CD4-positive, alpha-beta memory T cell (primary cell): ENCODE measurements around the gene PRKCQ. TPM values are rescaled to one million over a fixed set of nuclear protein-coding genes. Genes with fewer than 3 reads are reported as not detected.
A peak's percentile ranks its signal among the peaks of the same experiment; 100 is the strongest.

ENCODE experiments used
- CTCF ChIA-PET: fragments of 350-600 bp; sonication (Branson Sonifier 250); formaldehyde crosslinking; loops from one replicate; lab custom pipeline; 2021; ENCODE audit warnings: inconsistent platforms; ENCODE audit not compliant: partially characterized antibody; lab: Charles Lee
- POLR2A ChIA-PET: fragments of 350-600 bp; sonication (Branson Sonifier 250); formaldehyde crosslinking; loops from one replicate; lab custom pipeline; 2021; ENCODE audit not compliant: partially characterized antibody; lab: Charles Lee
- DNase-seq, 5 donors: peaks; one replicate each; pipeline versions ENCODE4 v3.0.0 to v3.0.0-alpha.2; 2020 to 2022; ENCODE audit warnings: mixed read lengths in 1 of 5
- H3K27ac ChIP-seq: one replicate; pipeline ENCODE4 v1.7.0; 2013; ENCODE audit warnings: low read depth, low read length
- H3K27me3 ChIP-seq: 2 replicates; pipeline ENCODE4 v1.7.0; 2013; ENCODE audit warnings: mild to moderate bottlenecking, low read length, moderate library complexity; ENCODE audit not compliant: insufficient read depth
- H3K36me3 ChIP-seq: 2 replicates; pipeline ENCODE4 v1.7.0; 2013; ENCODE audit warnings: mild to moderate bottlenecking, low read length, moderate library complexity; ENCODE audit not compliant: insufficient read depth
- H3K4me1 ChIP-seq: 2 replicates; pipeline ENCODE4 v1.7.0; 2013; ENCODE audit warnings: mild to moderate bottlenecking, low read length, moderate library complexity; ENCODE audit not compliant: insufficient read depth
- H3K4me3 ChIP-seq, 2 donors: one replicate each; pipeline ENCODE4 v1.7.0; 2013; ENCODE audit warnings: low read length in 2 of 2, mild to moderate bottlenecking in 1 of 2
- H3K9me3 ChIP-seq, 2 donors: one replicate each; pipeline ENCODE4 v1.7.0; 2013; ENCODE audit warnings: low read length in 2 of 2, control low read depth in 1 of 2; ENCODE audit not compliant: control insufficient read depth in 1 of 2
- H3K27ac Mint-ChIP-seq, 7 donors: one replicate each; pipeline ENCODE4 v1.8.0; 2020 to 2021; ENCODE audit warnings: mixed read lengths in 7 of 7, mild to moderate bottlenecking in 6 of 7, inconsistent platforms in 3 of 7, moderate library complexity in 3 of 7
- H3K27me3 Mint-ChIP-seq, 2 donors: one replicate each; pipeline ENCODE4 v1.8.0; 2020 to 2021; ENCODE audit warnings: mixed read lengths in 2 of 2
- H3K36me3 Mint-ChIP-seq, 2 donors: one replicate each; pipeline ENCODE4 v1.8.0; 2020 to 2021; ENCODE audit warnings: mixed read lengths in 2 of 2, inconsistent platforms in 1 of 2, mild to moderate bottlenecking in 1 of 2
- H3K4me1 Mint-ChIP-seq, 4 donors: one replicate each; pipeline ENCODE4 v1.8.0; 2020 to 2021; ENCODE audit warnings: mixed read lengths in 4 of 4, mild to moderate bottlenecking in 1 of 4
- H3K4me3 Mint-ChIP-seq, 8 donors: one replicate each; pipeline ENCODE4 v1.8.0; 2020 to 2021; ENCODE audit warnings: mixed read lengths in 8 of 8, mild to moderate bottlenecking in 7 of 8, moderate library complexity in 6 of 8, inconsistent platforms in 3 of 8
- H3K9me3 Mint-ChIP-seq, 8 donors: one replicate each; pipeline ENCODE4 v1.8.0; 2020 to 2021; ENCODE audit warnings: mixed read lengths in 8 of 8, mild to moderate bottlenecking in 5 of 8, inconsistent platforms in 3 of 8, moderate library complexity in 1 of 8
- intact Hi-C: fragments of 100-400 bp; cut with micrococcal nuclease; formaldehyde crosslinking; loops from one replicate; pipeline ENCODE4 v1.15.1; 2023
- polyA plus RNA-seq, 2 donors: library from polyadenylated mRNA; unstranded; fragments of 300-500 nt; fragmentation: Illumina TruSeq; gene quantifications; one replicate each; pipeline ENCODE4 v1.2.3, GENCODE V29; 2021
- total RNA-seq, 2 experiments: library from RNA; stranded (reverse); gene quantifications; one replicate each; pipeline ENCODE4 v1.2.3, GENCODE V29; 2021

PRKCQ gene
- total and polyA plus RNA-seq, 4 experiments from 2014 or later = 45.0 to 77.1 (median 71.0) TPM

DNA sequence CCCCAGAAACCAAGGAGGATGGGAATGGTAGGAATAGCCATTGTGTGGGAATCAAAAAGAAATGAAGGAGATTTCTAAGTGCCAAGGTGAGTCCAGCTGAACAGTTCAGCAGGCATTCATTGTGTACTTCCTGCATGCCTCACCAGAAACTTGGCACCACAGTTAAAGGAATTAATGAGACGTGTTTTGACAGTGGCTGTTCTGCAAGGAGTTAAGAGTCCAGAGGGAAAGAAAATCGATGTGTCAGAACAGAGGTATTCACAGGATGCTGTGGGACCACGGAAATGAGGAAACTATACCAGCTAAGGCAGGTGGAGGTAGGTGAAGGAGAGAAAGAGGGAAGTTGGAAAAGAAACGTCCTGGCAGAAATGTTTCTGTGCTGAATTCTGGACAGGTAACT is 78.1 kb downstream of the PRKCQ start:
- H3K9me3 ChIP-seq = no peaks in the 10 kb centered on the region
- CTCF ChIA-PET = interaction anchor here (0.8 to 2.1 kb wide), 4 partner anchors 26 to 299 kb away, joined by 3 to 6 read pairs (median 3); partner anchors contain the start of gene PFKFB3
- DNase-seq = no peak
- peak overlapping the region; percentile 55 to 90 (median 84) for H3K27ac Mint-ChIP-seq
- H3K36me3 Mint-ChIP-seq = peaks cover 44 to 56% of the 10 kb centered on the region in 2 donors
- no peak overlapping the region for H3K4me3 Mint-ChIP-seq
- no peak overlapping the region for H3K27ac ChIP-seq
- H3K4me1 ChIP-seq = peaks cover 63% of the 10 kb centered on the region
- no peaks in the 10 kb centered on the region for H3K27me3 Mint-ChIP-seq
- peaks cover 49 to 73% (median 64%) of the 10 kb centered on the region in 4 donors for H3K4me1 Mint-ChIP-seq
- H3K27me3 ChIP-seq = no peaks in the 10 kb centered on the region
- H3K36me3 ChIP-seq = peaks cover 30% of the 10 kb centered on the region
- peaks cover 0 to 5% (median 2%) of the 10 kb centered on the region in 8 donors for H3K9me3 Mint-ChIP-seq
- POLR2A ChIA-PET = interaction anchor here (0.6 kb wide), 2 partner anchors 27 to 142 kb away, joined by 3 read pairs; no protein-coding TSS in a partner anchor
- intact Hi-C loops = loop anchor here (2.0 kb wide), 1 partner anchor 17 kb away; no protein-coding TSS in a partner anchor
- H3K4me3 ChIP-seq = no peak overlapping the region

DNA sequence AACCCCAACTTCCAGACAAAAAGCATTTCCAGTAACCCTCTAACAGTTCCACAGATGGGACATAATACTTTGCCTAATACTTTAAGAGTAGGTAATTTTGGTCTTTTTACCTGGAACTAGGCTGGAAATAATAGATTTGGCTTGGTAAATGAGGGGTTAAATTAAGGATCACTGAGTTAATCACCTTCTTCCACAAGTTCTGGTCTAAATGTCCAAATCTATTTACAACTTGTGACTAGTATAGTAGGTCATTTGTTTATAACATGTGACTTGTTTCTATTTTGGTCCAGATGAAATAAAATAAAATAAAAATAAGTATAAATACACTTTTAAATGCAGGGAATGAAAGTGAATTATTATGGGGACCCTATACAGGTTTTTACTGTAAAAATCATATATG is 80.1 kb downstream of the PRKCQ start:
- Mint-ChIP-seq H3K9me3 (peaks cover 0 to 5% (median 2%) of the 10 kb centered on the region in 8 donors), H3K36me3 (peaks cover 44 to 51% of the 10 kb centered on the region in 2 donors), H3K4me3 (no peak overlapping the region), H3K4me1 (peaks cover 46 to 58% (median 55%) of the 10 kb centered on the region in 4 donors), H3K27me3 (no peaks in the 10 kb centered on the region), H3K27ac (peak overlapping the region in 5 of 7 donors; percentile 47 to 79 (median 66))
- POLR2A ChIA-PET = interaction anchor here (0.9 to 2.8 kb wide), 5 partner anchors 31 to 81 kb away, joined by 3 to 12 read pairs (median 4); partner anchors contain the start of gene PRKCQ
- CTCF ChIA-PET = interaction anchor here (1.0 to 2.1 kb wide), 4 partner anchors 20 to 170 kb away, joined by 3 to 6 read pairs (median 3); no protein-coding TSS in a partner anchor
- Histone ChIP-seq H3K36me3 (peaks cover 31% of the 10 kb centered on the region), H3K27ac (peak overlapping the region; percentile 38), H3K9me3 (no peaks in the 10 kb centered on the region), H3K4me3 (no peak overlapping the region), H3K4me1 (peaks cover 63% of the 10 kb centered on the region), H3K27me3 (no peaks in the 10 kb centered on the region)
- intact Hi-C loops = loop anchor here (2.0 kb wide), 2 partner anchors 13 to 43 kb away; no protein-coding TSS in a partner anchor
- no peak for DNase-seq

DNA sequence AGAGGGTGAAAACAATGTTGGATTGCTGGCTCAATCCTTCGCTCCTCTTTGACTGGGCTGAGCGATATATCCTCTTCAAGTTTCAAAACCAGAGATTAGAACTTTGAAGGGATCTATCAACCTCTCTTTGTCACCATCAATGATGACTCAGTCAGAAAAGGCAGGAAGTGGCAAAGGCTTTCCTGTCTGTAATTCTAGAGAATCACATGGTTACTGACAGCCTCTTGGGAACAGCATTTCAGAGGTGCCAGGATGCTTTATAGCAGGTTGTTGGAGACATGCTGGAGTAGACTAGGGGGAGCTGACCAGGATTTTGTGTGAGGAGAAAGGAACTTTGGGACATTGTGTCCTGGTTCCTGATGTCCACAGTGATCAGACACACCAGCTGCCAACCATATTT is 81.3 kb downstream of the PRKCQ start:
- H3K4me3 Mint-ChIP-seq = peak overlapping the region in 7 of 8 donors; percentile 39 to 87 (median 75)
- H3K27ac Mint-ChIP-seq = peak overlapping the region in 6 of 7 donors; percentile 91 to 96 (median 95)
- peak overlapping the region; percentile 59 for H3K27ac ChIP-seq
- no peaks in the 10 kb centered on the region for H3K27me3 ChIP-seq
- peak; percentile 62 to 83 (median 74) for DNase-seq
- CTCF ChIA-PET = interaction anchor here (0.9 to 2.5 kb wide), 6 partner anchors 19 to 103 kb away, joined by 3 to 9 read pairs (median 4); no protein-coding TSS in a partner anchor
- peaks cover 38 to 46% of the 10 kb centered on the region in 2 donors for H3K36me3 Mint-ChIP-seq
- H3K36me3 ChIP-seq = peaks cover 31% of the 10 kb centered on the region
- H3K9me3 Mint-ChIP-seq = peaks cover 0 to 4% (median 2%) of the 10 kb centered on the region in 8 donors
- H3K27me3 Mint-ChIP-seq = no peaks in the 10 kb centered on the region
- H3K4me3 ChIP-seq = peak overlapping the region in 1 of 2 donors; percentile 4
- intact Hi-C loops = loop anchor here (1.0 to 2.0 kb wide), 3 partner anchors 14 to 44 kb away; no protein-coding TSS in a partner anchor
- H3K9me3 ChIP-seq = no peaks in the 10 kb centered on the region
- peaks cover 40 to 49% (median 48%) of the 10 kb centered on the region in 4 donors for H3K4me1 Mint-ChIP-seq
- peaks cover 65% of the 10 kb centered on the region for H3K4me1 ChIP-seq
- POLR2A ChIA-PET = interaction anchor here (0.6 to 2.8 kb wide), 9 partner anchors 16 to 1895 kb away, joined by 3 to 14 read pairs (median 5); partner anchors contain the start of gene PRKCQ

DNA sequence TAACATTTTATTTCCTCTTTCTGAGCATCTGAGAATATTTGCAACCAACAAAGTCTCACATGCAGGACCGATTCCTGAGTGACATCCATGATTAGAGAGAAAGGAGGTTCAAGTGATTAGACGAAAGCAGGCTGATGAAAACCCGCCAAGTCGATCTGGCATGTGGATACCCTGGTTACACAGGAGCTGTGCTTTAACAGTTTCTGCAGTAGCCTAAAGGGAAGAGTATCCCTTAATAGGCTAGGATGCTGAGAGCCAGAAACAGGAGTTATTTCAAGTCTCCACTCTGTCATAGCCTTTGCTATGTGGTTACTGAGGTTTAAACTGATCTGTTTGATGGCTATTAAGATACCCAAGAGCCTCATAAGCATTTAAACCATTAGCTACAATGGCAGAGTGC is 82.5 kb downstream of the PRKCQ start:
- no peaks in the 10 kb centered on the region for H3K27me3 ChIP-seq
- H3K9me3 ChIP-seq = no peaks in the 10 kb centered on the region
- peak overlapping the region in 1 of 8 donors; percentile 75 for H3K4me3 Mint-ChIP-seq
- H3K27ac Mint-ChIP-seq = peak overlapping the region in 4 of 7 donors; percentile 77 to 96 (median 94)
- H3K27ac ChIP-seq = peak overlapping the region; percentile 59
- intact Hi-C loops = loop anchor here (1.0 to 2.0 kb wide), 3 partner anchors 15 to 45 kb away; no protein-coding TSS in a partner anchor
- H3K4me3 ChIP-seq = no peak overlapping the region
- H3K27me3 Mint-ChIP-seq = no peaks in the 10 kb centered on the region
- peaks cover 35 to 37% of the 10 kb centered on the region in 2 donors for H3K36me3 Mint-ChIP-seq
- peaks cover 0 to 4% (median under 1%) of the 10 kb centered on the region in 8 donors for H3K9me3 Mint-ChIP-seq
- POLR2A ChIA-PET = interaction anchor here (1.1 to 2.8 kb wide), 6 partner anchors 12 to 84 kb away, joined by 4 to 14 read pairs (median 10); partner anchors contain the start of gene PRKCQ
- H3K36me3 ChIP-seq = peaks cover 29% of the 10 kb centered on the region
- no peak for DNase-seq
- H3K4me1 ChIP-seq = peaks cover 68% of the 10 kb centered on the region
- H3K4me1 Mint-ChIP-seq = peaks cover 35 to 43% (median 38%) of the 10 kb centered on the region in 4 donors
- CTCF ChIA-PET = interaction anchor here (1.2 to 2.5 kb wide), 6 partner anchors 10 to 104 kb away, joined by 3 to 9 read pairs (median 4); no protein-coding TSS in a partner anchor

DNA sequence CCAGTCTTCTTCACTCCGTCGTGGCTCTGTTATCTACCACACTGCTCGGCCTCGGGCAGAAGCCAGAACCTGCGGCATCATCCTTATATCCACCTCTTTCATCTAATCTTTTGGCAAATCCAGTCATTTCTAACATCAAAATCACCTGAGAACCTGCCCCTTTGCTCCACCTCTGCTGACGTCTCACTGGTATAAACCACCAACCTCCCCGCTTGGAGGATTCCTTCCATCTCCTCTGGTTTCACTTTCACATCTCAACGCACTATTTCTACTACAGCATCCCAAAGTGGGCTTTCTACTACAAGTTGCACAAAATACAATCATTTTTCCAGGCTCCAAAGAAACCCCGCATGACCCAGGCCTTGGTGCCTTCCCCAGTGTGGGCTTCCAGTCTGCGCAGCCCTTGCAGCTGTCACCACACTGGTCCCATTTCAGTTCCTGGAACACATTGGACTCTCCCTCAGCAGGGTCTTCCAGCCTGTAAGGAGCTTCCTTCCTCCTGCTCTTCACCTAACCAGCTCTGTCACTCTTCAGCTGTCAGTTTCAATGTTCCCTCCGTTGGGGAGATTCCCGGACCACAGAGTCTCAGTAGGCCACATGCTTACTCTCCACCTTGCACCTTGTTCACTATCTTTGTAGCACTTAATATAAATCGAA is 85.0 kb downstream of the PRKCQ start:
- peaks cover 20 to 44% (median 30%) of the 10 kb centered on the region in 4 donors for H3K4me1 Mint-ChIP-seq
- peak; percentile 75 to 87 (median 78) for DNase-seq
- peak overlapping the region in 1 of 2 donors; percentile 43 for H3K4me3 ChIP-seq
- H3K4me3 Mint-ChIP-seq = no peak overlapping the region
- no peaks in the 10 kb centered on the region for H3K9me3 ChIP-seq
- peaks cover 45% of the 10 kb centered on the region for H3K36me3 ChIP-seq
- ChIA-PET CTCF (interaction anchor here (1.4 to 2.3 kb wide), 3 partner anchors 49 to 86 kb away, joined by 5 to 10 read pairs (median 7); partner anchors contain the start of gene PRKCQ), POLR2A (interaction anchor here (0.6 to 2.6 kb wide), 12 partner anchors 10 to 92 kb away, joined by 3 to 12 read pairs (median 4); no protein-coding TSS in a partner anchor)
- peaks cover 0 to 4% (median under 1%) of the 10 kb centered on the region in 8 donors for H3K9me3 Mint-ChIP-seq
- H3K27ac ChIP-seq = peak overlapping the region; percentile 72
- intact Hi-C loops = loop anchor here (1.0 to 2.0 kb wide), 2 partner anchors 21 to 84 kb away; no protein-coding TSS in a partner anchor
- H3K27me3 Mint-ChIP-seq = no peaks in the 10 kb centered on the region
- H3K36me3 Mint-ChIP-seq = peaks cover 39 to 41% of the 10 kb centered on the region in 2 donors
- H3K4me1 ChIP-seq = peaks cover 81% of the 10 kb centered on the region
- H3K27me3 ChIP-seq = no peaks in the 10 kb centered on the region
- no peak overlapping the region for H3K27ac Mint-ChIP-seq

DNA sequence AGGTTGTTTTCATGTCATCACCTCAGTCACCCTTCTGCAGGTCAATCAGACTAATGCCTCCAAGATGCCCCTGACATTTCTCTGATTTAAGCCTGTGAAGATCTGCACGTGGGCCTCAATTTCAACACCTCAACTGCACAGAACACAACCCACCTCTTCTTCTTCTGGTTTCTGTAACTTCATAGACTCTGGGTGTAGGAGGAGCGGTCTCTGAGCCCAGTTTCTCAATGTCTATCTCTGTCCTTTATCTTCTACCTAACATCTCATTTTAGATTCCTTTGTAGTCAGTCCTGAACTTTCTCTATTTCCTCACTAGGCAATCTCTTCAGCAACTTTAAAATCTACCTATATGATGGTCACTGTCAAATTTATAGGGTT is 85.6 kb downstream of the PRKCQ start:
- Histone ChIP-seq H3K36me3 (peaks cover 51% of the 10 kb centered on the region), H3K27me3 (no peaks in the 10 kb centered on the region), H3K27ac (peak overlapping the region; percentile 72), H3K4me3 (no peak overlapping the region), H3K4me1 (peaks cover 75% of the 10 kb centered on the region), H3K9me3 (no peaks in the 10 kb centered on the region)
- Mint-ChIP-seq H3K9me3 (peaks cover 0 to 4% (median under 1%) of the 10 kb centered on the region in 8 donors), H3K27ac (no peak overlapping the region), H3K4me3 (no peak overlapping the region), H3K36me3 (peaks cover 44 to 46% of the 10 kb centered on the region in 2 donors), H3K4me1 (peaks cover 20 to 40% (median 30%) of the 10 kb centered on the region in 4 donors), H3K27me3 (no peaks in the 10 kb centered on the region)
- ChIA-PET POLR2A (interaction anchor here (0.7 to 3.3 kb wide), 13 partner anchors 9 to 98 kb away, joined by 3 to 21 read pairs (median 7); no protein-coding TSS in a partner anchor), CTCF (interaction anchor here (1.4 to 2.3 kb wide), 3 partner anchors 49 to 86 kb away, joined by 5 to 10 read pairs (median 7); partner anchors contain the start of gene PRKCQ)
- intact Hi-C loops = loop anchor here (1.0 to 2.0 kb wide), 2 partner anchors 20 to 84 kb away; no protein-coding TSS in a partner anchor
- no peak for DNase-seq
